BJ (cell line): ENCODE measurements around the gene CENPO. TPM values are rescaled to one million over a fixed set of nuclear protein-coding genes. Genes with fewer than 3 reads are reported as not detected.
A peak's percentile ranks its signal among the peaks of the same experiment; 100 is the strongest.

ENCODE experiments used
- CTCF ChIA-PET: fragments of 350-600 bp; formaldehyde crosslinking; extraction: SDS; loops from one replicate; lab custom pipeline; 2021; ENCODE audit warnings: antibody characterized with exemption, inconsistent platforms; lab: Yijun Ruan, JAX
- POLR2A ChIA-PET: fragments of 300-600 bp; sonication (Branson Sonifier 250); formaldehyde crosslinking; extraction: SDS; loops from one replicate; lab custom pipeline; 2021; ENCODE audit warnings: antibody characterized with exemption; lab: Charles Lee
- DNase-seq: peaks from one replicate; pipeline ENCODE4 v3.0.0-alpha.2; 2011; ENCODE audit warnings: low read depth
- H3K27me3 ChIP-seq: 2 replicates; pipeline ENCODE4 v1.6.0; 2011; ENCODE audit warnings: low read length; ENCODE audit not compliant: control insufficient read depth, insufficient read depth
- H3K36me3 ChIP-seq: 2 replicates; pipeline ENCODE4 v1.5.1; 2011; ENCODE audit warnings: low read length; ENCODE audit not compliant: control insufficient read depth, insufficient read depth
- H3K4me3 ChIP-seq: 2 replicates; pipeline ENCODE4 v1.5.1; 2011; ENCODE audit warnings: low read depth, mild to moderate bottlenecking, control low read depth, low read length
- polyA plus RNA-seq: library from polyadenylated mRNA; depleted of rRNA; stranded (reverse); fragments of >200 nt; gene quantifications from 2 replicates; pipeline ENCODE4 v1.2.3, GENCODE V29; 2011
- TF ChIP-seq, protein P1 (sequence below): IDR thresholded peaks from 2 replicates; pipeline ENCODE4 v1.5.1; 2011; ENCODE audit warnings: low read depth, mild to moderate bottlenecking, control low read depth, inconsistent platforms, low read length, moderate library complexity; ENCODE audit not compliant: insufficient read depth

Gene CENPO
- polyA plus RNA-seq, 1 experiment: 19.4 TPM

DNA sequence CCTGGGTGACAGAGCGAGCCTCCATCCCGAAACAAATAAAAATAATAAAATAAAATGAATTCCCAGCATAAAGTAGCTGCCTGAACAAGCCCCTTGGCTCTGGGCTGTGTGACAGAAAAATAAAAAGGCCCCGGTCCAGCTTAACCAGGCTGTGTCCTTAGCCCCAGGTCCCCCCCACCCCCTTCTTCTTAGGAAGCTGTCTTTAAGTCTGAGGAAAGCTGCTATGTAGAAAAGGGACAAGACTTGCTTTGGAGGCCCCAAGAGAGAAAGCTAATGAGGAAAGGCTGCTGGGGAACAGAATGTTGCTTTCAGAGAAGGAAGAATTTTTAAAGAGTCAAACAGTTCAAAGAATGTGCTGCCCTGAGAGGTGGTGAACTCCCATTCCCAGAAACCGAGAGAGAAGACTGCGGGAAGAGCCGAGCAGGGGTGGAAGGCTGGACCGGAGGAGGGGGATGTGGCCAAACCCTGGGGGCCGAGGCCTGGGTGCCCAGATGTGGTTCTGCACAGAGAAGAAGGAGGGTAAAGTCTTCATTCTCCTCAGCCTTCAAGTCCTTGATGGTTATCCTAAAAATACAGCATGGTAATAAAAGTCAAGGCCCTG, 61.9 kb downstream of the CENPO start:
- no peak for DNase-seq
- ChIA-PET POLR2A (no interaction called here), CTCF (interaction anchor here (0.8 to 1.8 kb wide), 2 partner anchors 11 to 14 kb away, joined by 3 to 4 read pairs; no protein-coding TSS in a partner anchor)
- TF ChIP-seq, protein P1, sequence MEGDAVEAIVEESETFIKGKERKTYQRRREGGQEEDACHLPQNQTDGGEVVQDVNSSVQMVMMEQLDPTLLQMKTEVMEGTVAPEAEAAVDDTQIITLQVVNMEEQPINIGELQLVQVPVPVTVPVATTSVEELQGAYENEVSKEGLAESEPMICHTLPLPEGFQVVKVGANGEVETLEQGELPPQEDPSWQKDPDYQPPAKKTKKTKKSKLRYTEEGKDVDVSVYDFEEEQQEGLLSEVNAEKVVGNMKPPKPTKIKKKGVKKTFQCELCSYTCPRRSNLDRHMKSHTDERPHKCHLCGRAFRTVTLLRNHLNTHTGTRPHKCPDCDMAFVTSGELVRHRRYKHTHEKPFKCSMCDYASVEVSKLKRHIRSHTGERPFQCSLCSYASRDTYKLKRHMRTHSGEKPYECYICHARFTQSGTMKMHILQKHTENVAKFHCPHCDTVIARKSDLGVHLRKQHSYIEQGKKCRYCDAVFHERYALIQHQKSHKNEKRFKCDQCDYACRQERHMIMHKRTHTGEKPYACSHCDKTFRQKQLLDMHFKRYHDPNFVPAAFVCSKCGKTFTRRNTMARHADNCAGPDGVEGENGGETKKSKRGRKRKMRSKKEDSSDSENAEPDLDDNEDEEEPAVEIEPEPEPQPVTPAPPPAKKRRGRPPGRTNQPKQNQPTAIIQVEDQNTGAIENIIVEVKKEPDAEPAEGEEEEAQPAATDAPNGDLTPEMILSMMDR: no peak
- Histone ChIP-seq H3K27me3 (no peaks in the 10 kb centered on the region), H3K4me3 (no peak overlapping the region), H3K36me3 (no peaks in the 10 kb centered on the region; the same call in 1 of the 2 replicates)

DNA sequence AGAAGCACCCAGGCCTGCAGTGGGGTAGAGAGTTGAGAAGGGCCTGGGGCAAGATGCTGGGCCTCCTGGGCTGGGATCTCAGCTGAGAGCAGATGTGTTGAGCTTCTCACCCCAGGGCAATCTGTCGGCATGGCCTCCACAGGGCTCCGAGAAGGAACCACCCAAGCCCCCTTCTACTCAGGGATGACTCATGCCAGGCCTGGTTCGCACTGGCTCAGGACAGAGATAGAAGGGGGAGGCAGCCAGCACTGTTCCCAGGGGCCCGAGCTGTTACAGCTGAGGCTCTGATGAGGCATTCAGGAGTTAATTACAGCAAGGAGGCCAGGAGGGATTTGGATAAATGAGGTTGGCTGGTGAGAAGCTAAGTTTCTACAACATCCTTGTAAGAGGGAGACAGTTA, 62.5 kb downstream of the CENPO start:
- H3K36me3 ChIP-seq: peaks cover 3% of the 10 kb centered on the region; the same call in 1 of the 2 replicates
- POLR2A ChIA-PET: no interaction called here
- H3K27me3 ChIP-seq: no peaks in the 10 kb centered on the region
- TF ChIP-seq, protein P1: no peak
- DNase-seq: peak; percentile 39
- no peak overlapping the region for H3K4me3 ChIP-seq
- CTCF ChIA-PET: interaction anchor here (1.4 to 1.9 kb wide), 3 partner anchors 15 to 62 kb away, joined by 3 to 7 read pairs (median 4); no protein-coding TSS in a partner anchor

DNA sequence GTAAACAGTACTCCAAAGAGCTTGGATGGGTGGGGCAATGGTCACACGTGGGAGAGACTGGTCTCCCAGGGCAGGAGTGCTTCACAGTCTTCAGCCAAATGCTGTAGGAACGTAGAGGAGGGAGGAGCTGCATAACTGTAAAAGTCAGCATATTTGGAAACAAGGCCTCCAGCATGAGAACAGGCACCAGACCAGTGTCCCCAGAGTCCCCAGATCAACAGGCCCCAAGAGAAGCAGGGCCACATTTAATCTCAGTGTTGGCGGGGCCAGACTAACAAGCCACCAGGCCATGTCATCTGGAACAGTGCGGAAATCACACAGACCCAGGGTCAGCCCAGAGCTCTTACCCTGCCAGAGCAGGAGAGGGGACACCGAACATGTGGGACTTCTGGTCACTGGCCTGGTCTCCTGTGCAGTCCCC, 63.6 kb downstream of the CENPO start:
- Histone ChIP-seq H3K36me3 (peaks cover 3% of the 10 kb centered on the region; the same call in 1 of the 2 replicates), H3K4me3 (no peak overlapping the region), H3K27me3 (no peaks in the 10 kb centered on the region)
- TF ChIP-seq, protein P1: no peak
- POLR2A ChIA-PET: no interaction called here
- CTCF ChIA-PET: interaction anchor here (1.4 to 1.9 kb wide), 2 partner anchors 29 to 61 kb away, joined by 3 to 7 read pairs; no protein-coding TSS in a partner anchor
- DNase-seq: no peak

DNA sequence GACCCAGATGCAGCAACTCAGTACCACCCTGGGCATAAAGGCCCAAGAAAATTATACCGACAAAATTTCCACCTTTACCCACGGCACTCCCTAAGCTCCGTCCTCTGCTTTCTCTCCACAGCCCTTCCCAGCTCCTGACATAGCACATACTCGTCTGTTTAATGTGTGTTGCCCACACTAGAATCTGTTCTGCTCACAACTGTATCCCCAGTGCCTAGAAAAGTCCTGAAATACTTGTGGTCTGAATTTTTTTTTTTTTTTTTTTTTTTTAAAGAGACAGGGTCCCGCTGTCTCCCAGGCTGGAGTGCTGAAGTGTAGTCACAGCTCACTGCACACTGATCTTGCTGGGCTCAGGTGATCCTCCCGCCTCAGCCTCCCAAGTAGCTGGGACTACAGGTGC, 64.5 kb downstream of the CENPO start:
- DNase-seq: no peak
- POLR2A ChIA-PET: no interaction called here
- H3K4me3 ChIP-seq: no peak overlapping the region
- TF ChIP-seq, protein P1: no peak
- no peaks in the 10 kb centered on the region for H3K27me3 ChIP-seq
- CTCF ChIA-PET: interaction anchor here (1.9 kb wide), 1 partner anchor 30 kb away, joined by 7 read pairs; no protein-coding TSS in a partner anchor
- H3K36me3 ChIP-seq: 0 out of 2 replicates have a peak, but pooled peaks cover 3% of the 10 kb centered on the region

DNA sequence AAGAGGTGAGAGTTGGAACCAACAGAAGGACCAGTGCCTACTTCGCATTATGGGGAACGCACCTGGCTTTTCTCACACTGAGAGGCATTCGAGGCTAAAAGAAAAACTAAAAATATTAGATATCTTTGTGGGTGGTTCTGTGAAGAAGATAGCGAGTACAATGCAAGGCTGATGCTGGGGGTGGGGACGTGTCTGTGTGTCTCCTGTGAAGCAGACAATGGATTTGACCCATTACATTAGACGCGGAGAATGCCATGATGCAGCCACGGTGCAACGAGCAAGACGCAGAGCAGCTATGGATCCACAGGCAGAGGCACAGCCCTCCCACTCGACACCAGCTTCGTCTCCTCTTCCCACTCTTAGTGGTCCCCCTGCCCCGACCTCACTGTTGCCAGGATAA, 65.8 kb downstream of the CENPO start:
- ChIA-PET POLR2A (no interaction called here), CTCF (interaction anchor here (1.4 kb wide), 1 partner anchor 8 kb away, joined by 3 read pairs; no protein-coding TSS in a partner anchor)
- TF ChIP-seq, protein P1: no peak
- Histone ChIP-seq H3K4me3 (no peak overlapping the region), H3K27me3 (no peaks in the 10 kb centered on the region), H3K36me3 (0 out of 2 replicates have a peak, but pooled peaks cover 3% of the 10 kb centered on the region)
- DNase-seq: no peak
